ENCODE results near the gene NDFIP1.

- TF ChIP-seq CTCF (IDR thresholded peaks at IDR 0.05 in 2 of 3, conservative IDR thresholded peaks at IDR 0.05 in 1 of 3; ENCODE audit: borderline replicate concordance in 1 of 3, insufficient read depth in 1 of 3, low read depth in 2 of 3, low read length in 2 of 3) (no peak), POLR2A (IDR thresholded peaks at IDR 0.05; ENCODE audit: borderline replicate concordance, extremely low read depth, insufficient read depth, insufficient read length) (no peak), JUND (IDR thresholded peaks at IDR 0.05) (no peak), CEBPB (IDR thresholded peaks at IDR 0.05; ENCODE audit: low read depth) (no peak), MAX (IDR thresholded peaks at IDR 0.05) (no peak), ZFX (IDR thresholded peaks at IDR 0.05) (no peak), SIN3A (IDR thresholded peaks at IDR 0.05; ENCODE audit: low read depth) (no peak), EZH2phosphoT487 (IDR thresholded peaks at IDR 0.05; ENCODE audit: borderline replicate concordance) (no peak), SRF (IDR thresholded peaks at IDR 0.05; ENCODE audit: low read depth) (no peak), EZH2 (IDR thresholded peaks at IDR 0.05) (no peak), REST (IDR thresholded peaks at IDR 0.05; ENCODE audit: low read depth) (no peak), POLR2AphosphoS5 (IDR thresholded peaks at IDR 0.05; ENCODE audit: low read depth, low read length) (no peak)
These were observed 695 bp upstream of the NDFIP1 start for GRCh38 chr5:142107736-142108431.

Data from HCT116 (cell line).